KBM-7 (cell line): Measurements from ENCODE around the gene B4GALNT3.

Source experiments
- DNase-seq: peaks from one replicate; pipeline ENCODE4 v3.0.0-alpha.2; 2015
- in situ Hi-C: fragments of 300-500 bp; cut with MboI; formaldehyde crosslinking; loops from 2 replicates; pipeline ENCODE4 v1.14.3; 2020; ENCODE audit warnings: low sequenced_read_pairs, low pct_unique_long_range_greater_than_20kb, mixed read lengths

B4GALNT3 gene

GRCh38 chr12:503111-503761 lies 43.5 kb downstream of the B4GALNT3 start:
- no peak for DNase-seq
- in situ Hi-C loops, result no loop called here

GRCh38 chr12:505221-505620 lies 45.5 kb downstream of the B4GALNT3 start:
- in situ Hi-C loops, result no loop called here
- no peak for DNase-seq

- no peak for DNase-seq
- in situ Hi-C loops, result no loop called here
These were observed 47.7 kb downstream of the B4GALNT3 start for GRCh38 chr12:507391-507796.

- DNase-seq, result no peak
- in situ Hi-C loops, result no loop called here
These were observed 48.4 kb downstream of the B4GALNT3 start for GRCh38 chr12:508145-508544.

- DNase-seq, result no peak
- in situ Hi-C loops, result no loop called here
These were observed 49.1 kb downstream of the B4GALNT3 start for GRCh38 chr12:508795-509194.

GRCh38 chr12:509500-509899 lies 49.8 kb downstream of the B4GALNT3 start:
- in situ Hi-C loops, result no loop called here
- no peak for DNase-seq

- in situ Hi-C loops, result no loop called here
- no peak for DNase-seq
These were observed 50.5 kb downstream of the B4GALNT3 start for GRCh38 chr12:510071-510825.

GRCh38 chr12:512933-513332 lies 53.2 kb downstream of the B4GALNT3 start:
- in situ Hi-C loops, result no loop called here
- DNase-seq, result no peak

GRCh38 chr12:513446-513845 lies 53.7 kb downstream of the B4GALNT3 start:
- in situ Hi-C loops, result no loop called here
- no peak for DNase-seq

GRCh38 chr12:517538-517937 lies 57.8 kb downstream of the B4GALNT3 start:
- in situ Hi-C loops, result no loop called here
- no peak for DNase-seq

GRCh38 chr12:520119-520518 lies 60.4 kb downstream of the B4GALNT3 start:
- DNase-seq, result no peak
- in situ Hi-C loops, result no loop called here

GRCh38 chr12:522692-523378 lies 63.1 kb downstream of the B4GALNT3 start:
- in situ Hi-C loops, result no loop called here
- no peak for DNase-seq

- in situ Hi-C loops, result no loop called here
- no peak for DNase-seq
These were observed 64.6 kb downstream of the B4GALNT3 start for GRCh38 chr12:524167-524951.

GRCh38 chr12:526089-526488 lies 66.3 kb downstream of the B4GALNT3 start:
- in situ Hi-C loops, result no loop called here
- peak; percentile 68 for DNase-seq

- no peak for DNase-seq
- in situ Hi-C loops, result no loop called here
These were observed 67.5 kb downstream of the B4GALNT3 start for GRCh38 chr12:527241-527640.

GRCh38 chr12:527729-528128 lies 68.0 kb downstream of the B4GALNT3 start:
- in situ Hi-C loops, result no loop called here
- DNase-seq, result no peak

GRCh38 chr12:530308-530707 lies 70.6 kb downstream of the B4GALNT3 start:
- in situ Hi-C loops, result no loop called here
- DNase-seq, result no peak

GRCh38 chr12:530821-531220 lies 71.1 kb downstream of the B4GALNT3 start:
- in situ Hi-C loops, result no loop called here
- no peak for DNase-seq

GRCh38 chr12:531951-532585 lies 72.3 kb downstream of the B4GALNT3 start:
- in situ Hi-C loops, result no loop called here

More at GRCh38 chr12:531951-532585, 72.3 kb downstream of the B4GALNT3 start:
- no peak for DNase-seq
